ENCODE results near the gene TTYH1. TPM values are rescaled to one million over a fixed set of nuclear protein-coding genes. Genes with fewer than 3 reads are reported as not detected.

Gene TTYH1
- total RNA-seq, 6 experiments from 2014 or later: 0.30 to 0.93 (median 0.35) TPM; not detected in 1

GRCh38 chr19:54389553-54389952 lies 25.7 kb upstream of the TTYH1 start:
- no peak for ATAC-seq
- H3K27ac ChIP-seq: no peak overlapping the region

GRCh38 chr19:54390942-54391577 lies 24.2 kb upstream of the TTYH1 start:
- H3K9me3 ChIP-seq: no peaks in the 10 kb centered on the region
- 18% methylated on average over 7 of the region's 7 CpGs for WGBS (ENCODE audit: insufficient coverage, low coverage, low lambda C conversion rate, missing lambda C conversion rate)

More at GRCh38 chr19:54389553-54389952, 25.7 kb upstream of the TTYH1 start:
- Histone ChIP-seq H3K4me3 (no peak overlapping the region), H3K36me3 (no peaks in the 10 kb centered on the region), H3K4me1 (no peaks in the 10 kb centered on the region), H3K27me3 (peaks cover 0 to 5% of the 10 kb centered on the region in 2 donors), H3K9me3 (no peaks in the 10 kb centered on the region)
- WGBS (ENCODE audit: insufficient coverage, low coverage, low lambda C conversion rate, missing lambda C conversion rate): 16% methylated on average over 4 of the region's 4 CpGs
- TF ChIP-seq POLR2A (IDR thresholded peaks at IDR 0.05): no peak
- no peak for TF ChIP-seq CTCF (IDR thresholded peaks at IDR 0.05)
- intact Hi-C loops (cut with DNase I): no loop called here
- no peak for DNase-seq

GRCh38 chr19:54391589-54392061 lies 23.6 kb upstream of the TTYH1 start:
- ATAC-seq (no peak), DNase-seq (no peak)
- Histone ChIP-seq H3K4me3 (no peak overlapping the region), H3K36me3 (no peaks in the 10 kb centered on the region), H3K27ac (no peak overlapping the region), H3K27me3 (peaks cover 0 to 5% of the 10 kb centered on the region in 2 donors), H3K9me3 (no peaks in the 10 kb centered on the region), H3K4me1 (no peaks in the 10 kb centered on the region)
- WGBS (ENCODE audit: insufficient coverage, low coverage, low lambda C conversion rate, missing lambda C conversion rate): 8% methylated on average over 3 of the region's 4 CpGs
- TF ChIP-seq POLR2A (IDR thresholded peaks at IDR 0.05) (no peak), CTCF (IDR thresholded peaks at IDR 0.05) (no peak)
- intact Hi-C loops (cut with DNase I): no loop called here

More at GRCh38 chr19:54390942-54391577, 24.2 kb upstream of the TTYH1 start:
- TF ChIP-seq CTCF (IDR thresholded peaks at IDR 0.05): peak; percentile 60 to 80 (median 68)
- no peak for TF ChIP-seq POLR2A (IDR thresholded peaks at IDR 0.05)
- Histone ChIP-seq H3K36me3 (no peaks in the 10 kb centered on the region), H3K4me3 (no peak overlapping the region), H3K27ac (no peak overlapping the region), H3K4me1 (no peaks in the 10 kb centered on the region), H3K27me3 (peaks cover 0 to 5% of the 10 kb centered on the region in 2 donors)
- ATAC-seq (peak; percentile 43 to 52 (median 47)), DNase-seq (no peak)
- intact Hi-C loops (cut with DNase I): no loop called here

GRCh38 chr19:54392105-54392504 lies 23.2 kb upstream of the TTYH1 start:
- 58% methylated on average over 5 of the region's 5 CpGs for WGBS (ENCODE audit: insufficient coverage, low coverage, low lambda C conversion rate, missing lambda C conversion rate)

More at GRCh38 chr19:54392105-54392504, 23.2 kb upstream of the TTYH1 start:
- no peak for ATAC-seq
- peaks cover 0 to 5% of the 10 kb centered on the region in 2 donors for H3K27me3 ChIP-seq
- DNase-seq: no peak
- TF ChIP-seq POLR2A (IDR thresholded peaks at IDR 0.05) (no peak), CTCF (IDR thresholded peaks at IDR 0.05) (no peak)
- intact Hi-C loops (cut with DNase I): no loop called here
- H3K36me3 ChIP-seq: no peaks in the 10 kb centered on the region
- no peaks in the 10 kb centered on the region for H3K4me1 ChIP-seq
- no peak overlapping the region for H3K4me3 ChIP-seq
- H3K27ac ChIP-seq: no peak overlapping the region
- H3K9me3 ChIP-seq: no peaks in the 10 kb centered on the region
